Muscle layer of duodenum (tissue), 2 donors: ENCODE measurements around the gene ZDHHC14.

Experiments
- H3K27ac ChIP-seq: one replicate; pipeline ENCODE4 v1.7.0; 2013; ENCODE audit warnings: mild to moderate bottlenecking, low read length
- H3K27me3 ChIP-seq: one replicate; pipeline ENCODE4 v1.7.0; 2013; ENCODE audit warnings: low read depth, mild to moderate bottlenecking, control low read depth, low read length
- H3K36me3 ChIP-seq, 2 donors: one replicate each; pipeline ENCODE4 v1.7.0; 2013; ENCODE audit warnings: low read length in 2 of 2, control low read depth in 1 of 2, mild to moderate bottlenecking in 1 of 2; ENCODE audit not compliant: insufficient read depth in 2 of 2, control insufficient read depth in 1 of 2
- H3K4me1 ChIP-seq, 2 donors: one replicate each; pipeline ENCODE4 v1.7.0; 2013; ENCODE audit warnings: low read length in 2 of 2, mild to moderate bottlenecking in 2 of 2, control low read depth in 1 of 2, moderate library complexity in 1 of 2; ENCODE audit not compliant: insufficient read depth in 2 of 2, control insufficient read depth in 1 of 2
- H3K4me3 ChIP-seq, 2 donors: one replicate each; pipeline ENCODE4 v1.7.0; 2013; ENCODE audit warnings: low read length in 2 of 2, low read depth in 1 of 2, mild to moderate bottlenecking in 1 of 2
- H3K9me3 ChIP-seq, 2 donors: one replicate each; pipeline ENCODE4 v1.7.0; 2013; ENCODE audit warnings: low read length in 2 of 2, control low read depth in 1 of 2, mild to moderate bottlenecking in 1 of 2; ENCODE audit not compliant: control insufficient read depth in 1 of 2
- donor health status: healthy.

The ZDHHC14 gene

GRCh38 chr6:157649311-157650260 is 268.6 kb downstream of the ZDHHC14 start:
- Histone ChIP-seq H3K27me3 (no peaks in the 10 kb centered on the region), H3K4me3 (peak overlapping the region in 1 of 2 donors; percentile 37), H3K4me1 (peaks cover 0 to 17% of the 10 kb centered on the region in 2 donors), H3K9me3 (no peaks in the 10 kb centered on the region), H3K36me3 (peaks cover 0 to 7% of the 10 kb centered on the region in 2 donors), H3K27ac (no peak overlapping the region)

GRCh38 chr6:157650261-157650640 is 269.3 kb downstream of the ZDHHC14 start:
- Histone ChIP-seq H3K4me1 (peaks cover 0 to 17% of the 10 kb centered on the region in 2 donors), H3K27ac (no peak overlapping the region), H3K27me3 (no peaks in the 10 kb centered on the region), H3K36me3 (peaks cover 3 to 7% of the 10 kb centered on the region in 2 donors), H3K4me3 (peak overlapping the region in 1 of 2 donors; percentile 37), H3K9me3 (no peaks in the 10 kb centered on the region)

- Histone ChIP-seq H3K4me3 (no peak overlapping the region), H3K4me1 (peaks cover 0 to 17% of the 10 kb centered on the region in 2 donors), H3K9me3 (no peaks in the 10 kb centered on the region), H3K27ac (no peak overlapping the region), H3K36me3 (peaks cover 5 to 7% of the 10 kb centered on the region in 2 donors), H3K27me3 (no peaks in the 10 kb centered on the region)
These were observed 269.8 kb downstream of the ZDHHC14 start for GRCh38 chr6:157650801-157651200.

- Histone ChIP-seq H3K4me3 (no peak overlapping the region), H3K4me1 (peaks cover 0 to 17% of the 10 kb centered on the region in 2 donors), H3K9me3 (no peaks in the 10 kb centered on the region), H3K27me3 (no peaks in the 10 kb centered on the region), H3K36me3 (peaks cover 5 to 7% of the 10 kb centered on the region in 2 donors), H3K27ac (no peak overlapping the region)
These were observed 270.9 kb downstream of the ZDHHC14 start for GRCh38 chr6:157651731-157652490.

GRCh38 chr6:157652601-157653363 is 271.8 kb downstream of the ZDHHC14 start:
- Histone ChIP-seq H3K4me1 (peaks cover 0 to 17% of the 10 kb centered on the region in 2 donors), H3K4me3 (no peak overlapping the region), H3K27me3 (no peaks in the 10 kb centered on the region), H3K27ac (no peak overlapping the region), H3K9me3 (no peaks in the 10 kb centered on the region), H3K36me3 (peaks cover 9 to 14% of the 10 kb centered on the region in 2 donors)

GRCh38 chr6:157653521-157653920 is 272.5 kb downstream of the ZDHHC14 start:
- H3K27ac ChIP-seq = no peak overlapping the region
- H3K36me3 ChIP-seq = peaks cover 9 to 14% of the 10 kb centered on the region in 2 donors
- H3K9me3 ChIP-seq = no peaks in the 10 kb centered on the region
- peaks cover 0 to 17% of the 10 kb centered on the region in 2 donors for H3K4me1 ChIP-seq
- H3K4me3 ChIP-seq = no peak overlapping the region
- no peaks in the 10 kb centered on the region for H3K27me3 ChIP-seq

GRCh38 chr6:157655139-157655538 is 274.1 kb downstream of the ZDHHC14 start:
- no peaks in the 10 kb centered on the region for H3K27me3 ChIP-seq
- H3K4me3 ChIP-seq = no peak overlapping the region
- H3K27ac ChIP-seq = no peak overlapping the region
- H3K9me3 ChIP-seq = no peaks in the 10 kb centered on the region
- peaks cover 0 to 9% of the 10 kb centered on the region in 2 donors for H3K4me1 ChIP-seq
- H3K36me3 ChIP-seq = peaks cover 9 to 14% of the 10 kb centered on the region in 2 donors

GRCh38 chr6:157656437-157656997 is 275.5 kb downstream of the ZDHHC14 start:
- H3K36me3 ChIP-seq = peaks cover 14 to 15% of the 10 kb centered on the region in 2 donors
- no peaks in the 10 kb centered on the region for H3K4me1 ChIP-seq
- H3K27me3 ChIP-seq = no peaks in the 10 kb centered on the region
- H3K9me3 ChIP-seq = no peaks in the 10 kb centered on the region
- H3K27ac ChIP-seq = no peak overlapping the region
- no peak overlapping the region for H3K4me3 ChIP-seq

GRCh38 chr6:157657754-157658153 is 276.8 kb downstream of the ZDHHC14 start:
- Histone ChIP-seq H3K36me3 (peaks cover 14 to 15% of the 10 kb centered on the region in 2 donors), H3K27me3 (no peaks in the 10 kb centered on the region), H3K4me1 (no peaks in the 10 kb centered on the region), H3K27ac (no peak overlapping the region), H3K9me3 (no peaks in the 10 kb centered on the region), H3K4me3 (no peak overlapping the region)

- no peaks in the 10 kb centered on the region for H3K27me3 ChIP-seq
- H3K36me3 ChIP-seq = peaks cover 14 to 15% of the 10 kb centered on the region in 2 donors
- no peak overlapping the region for H3K4me3 ChIP-seq
- H3K9me3 ChIP-seq = no peaks in the 10 kb centered on the region
- H3K4me1 ChIP-seq = no peaks in the 10 kb centered on the region
- H3K27ac ChIP-seq = no peak overlapping the region
These were observed 277.3 kb downstream of the ZDHHC14 start for GRCh38 chr6:157658301-157658700.
